ENCODE results near the gene ZNF367. TPM values are rescaled to one million over a fixed set of nuclear protein-coding genes. Genes with fewer than 3 reads are reported as not detected.
"Not testable (repeated sequence)": the region's sequence is repeated elsewhere in the genome, so short reads cannot be mapped to it uniquely, and the experiment has no call there.

Gene ZNF367
- total and polyA plus RNA-seq, 2 of the 4 experiments (the other 2 are of a cell fraction), result 1.1 to 2.7 TPM

- DNase-seq, result no peak
- in situ Hi-C loops (cut with MboI; ENCODE audit: low sequenced_read_pairs), result no loop called here
- no TSS peak for BruUV-seq (replicated peaks)
- Histone ChIP-seq H2BK20ac (ENCODE audit: low read depth, low read length) (no peak overlapping the region), H2BK5ac (ENCODE audit: low read depth, low read length, poor library complexity, severe bottlenecking) (no peak overlapping the region), H3K23ac (ENCODE audit: low read depth, low read length) (no peak overlapping the region), H3K9ac (ENCODE audit: low read depth, low read length) (no peak overlapping the region), H3K36me3 (ENCODE audit: control insufficient read depth, insufficient read depth, low read length) (peaks cover 2% of the 10 kb centered on the region), H4K8ac (ENCODE audit: low read depth in 2 of 2, low read length in 2 of 2) (no peak overlapping the region), H4K20me1 (ENCODE audit: insufficient read depth, low read length) (no peaks in the 10 kb centered on the region), H3K56ac (ENCODE audit: extremely low read depth, insufficient read depth, low read length) (no peak overlapping the region), H3K18ac (ENCODE audit: low read depth, low read length) (no peak overlapping the region), H3K9me1 (ENCODE audit: insufficient read depth, low read length) (0 out of 2 replicates have a peak, but pooled peaks cover 2% of the 10 kb centered on the region), H2BK15ac (ENCODE audit: low read depth, low read length) (no peak overlapping the region), H3K9me3 (ENCODE audit: control insufficient read depth, insufficient read depth, low read length) (no peaks in the 10 kb centered on the region), H3K79me1 (ENCODE audit: low read depth in 1 of 2, low read length in 2 of 2) (peaks cover 0 to 8% of the 10 kb centered on the region in 2 experiments; a peak in 1 of 4 replicates), H3K27me3 (ENCODE audit: control insufficient read depth, insufficient read depth, low read length) (no peaks in the 10 kb centered on the region), H3K4me2 (ENCODE audit: low read depth, low read length) (no peak overlapping the region), H4K91ac (ENCODE audit: insufficient read depth, low read depth, low read length) (no peak overlapping the region), H3K4ac (ENCODE audit: low read depth, low read length) (no peak overlapping the region), H3K4me1 (ENCODE audit: control insufficient read depth, insufficient read depth, low read length) (no peaks in the 10 kb centered on the region), H3K4me3 (ENCODE audit: insufficient read depth, low read depth, low read length) (no peak overlapping the region), H2AK9ac (replicated peaks; ENCODE audit: low read depth, low read length, poor library complexity) (no peak overlapping the region), H4K5ac (ENCODE audit: low read depth, low read length) (no peak overlapping the region), H3K27ac (ENCODE audit: insufficient read depth, low read length) (no peak overlapping the region), H2AK5ac (ENCODE audit: low read depth, low read length) (no peak overlapping the region), H3K14ac (replicated peaks; ENCODE audit: low read depth, low read length) (no peak overlapping the region), H2BK120ac (ENCODE audit: low read depth, low read length) (no peak overlapping the region), H2AFZ (replicated peaks; ENCODE audit: low read length, poor library complexity) (no peak overlapping the region)
- no peak for ATAC-seq (ENCODE audit: low read depth)
- ChIA-PET POLR2A (ENCODE audit: unreplicated experiment) (no interaction called here), CTCF (no interaction called here)
- intact Hi-C loops (cut with micrococcal nuclease), result no loop called here
- dilution Hi-C loops (cut with HindIII; ENCODE audit: low sequenced_read_pairs, unreplicated experiment), result no loop called here
- TF ChIP-seq MXI1 (IDR thresholded peaks at IDR 0.05; ENCODE audit: borderline replicate concordance, low read depth, low read length), result no peak
- no peak for TF ChIP-seq CEBPB (IDR thresholded peaks at IDR 0.05; ENCODE audit: low read depth, low read length)
- no peak for TF ChIP-seq SMC3 (IDR thresholded peaks at IDR 0.05; ENCODE audit: low read depth, low read length)
- no peak for TF ChIP-seq RAD21 (IDR thresholded peaks at IDR 0.05; ENCODE audit: low read length)
- WGBS, 2 experiments (ENCODE audit: extremely low coverage in 2 of 2, insufficient read length in 1 of 2), result no CpG with 5 or more reads among the region's 9 CpGs
These were observed 54.8 kb downstream of the ZNF367 start for GRCh38 chr9:96363175-96363967.

- H3K18ac ChIP-seq (ENCODE audit: low read depth, low read length); H3K9me3 ChIP-seq (ENCODE audit: control insufficient read depth, insufficient read depth, low read length); H2BK120ac ChIP-seq (ENCODE audit: low read depth, low read length); H3K27me3 ChIP-seq (ENCODE audit: control insufficient read depth, insufficient read depth, low read length); CTCF ChIA-PET; in situ Hi-C loops (cut with MboI; ENCODE audit: low sequenced_read_pairs); DNase-seq; H4K91ac ChIP-seq (ENCODE audit: insufficient read depth, low read depth, low read length); H2AK5ac ChIP-seq (ENCODE audit: low read depth, low read length); H3K79me1 ChIP-seq (ENCODE audit: low read depth in 1 of 2, low read length in 2 of 2); H4K20me1 ChIP-seq (ENCODE audit: insufficient read depth, low read length); H4K5ac ChIP-seq (ENCODE audit: low read depth, low read length); H2BK15ac ChIP-seq (ENCODE audit: low read depth, low read length); H3K27ac ChIP-seq (ENCODE audit: insufficient read depth, low read length); H3K56ac ChIP-seq (ENCODE audit: extremely low read depth, insufficient read depth, low read length); intact Hi-C loops (cut with micrococcal nuclease); BruUV-seq (replicated peaks); H2AFZ ChIP-seq (replicated peaks; ENCODE audit: low read length, poor library complexity); dilution Hi-C loops (cut with HindIII; ENCODE audit: low sequenced_read_pairs, unreplicated experiment); ATAC-seq (ENCODE audit: low read depth); H3K9ac ChIP-seq (ENCODE audit: low read depth, low read length); H3K4me2 ChIP-seq (ENCODE audit: low read depth, low read length); H3K4me3 ChIP-seq (ENCODE audit: insufficient read depth, low read depth, low read length); H3K4ac ChIP-seq (ENCODE audit: low read depth, low read length); H2AK9ac ChIP-seq (replicated peaks; ENCODE audit: low read depth, low read length, poor library complexity); H2BK20ac ChIP-seq (ENCODE audit: low read depth, low read length); H3K23ac ChIP-seq (ENCODE audit: low read depth, low read length); H3K14ac ChIP-seq (replicated peaks; ENCODE audit: low read depth, low read length); H3K36me3 ChIP-seq (ENCODE audit: control insufficient read depth, insufficient read depth, low read length); H3K9me1 ChIP-seq (ENCODE audit: insufficient read depth, low read length); H4K8ac ChIP-seq (ENCODE audit: low read depth in 2 of 2, low read length in 2 of 2); H3K4me1 ChIP-seq (ENCODE audit: control insufficient read depth, insufficient read depth, low read length); H2BK5ac ChIP-seq (ENCODE audit: low read depth, low read length, poor library complexity, severe bottlenecking): not testable (repeated sequence)
- no CpG with 5 or more reads among the region's 6 CpGs for WGBS, 2 experiments (ENCODE audit: extremely low coverage in 2 of 2, insufficient read length in 1 of 2)
- POLR2A ChIA-PET (ENCODE audit: unreplicated experiment), result interaction anchor here (0.6 kb wide), 1 partner anchor 20 kb away, joined by 3 read pairs; no protein-coding TSS in a partner anchor
These were observed 56.1 kb downstream of the ZNF367 start for GRCh38 chr9:96362119-96362518.

Data from IMR-90 (cell line).